ENCODE measurements around the gene DNAI2. TPM values are rescaled to one million over a fixed set of nuclear protein-coding genes. Genes with fewer than 3 reads are reported as not detected.

DNAI2 gene
- total RNA-seq, 2 experiments from 2014 or later = 0.45 to 0.47 TPM

- CTCF ChIA-PET = interaction anchor here (1.2 to 2.3 kb wide), 3 partner anchors 18 to 45 kb away, joined by 3 to 10 read pairs (median 5); partner anchors contain the start of gene GPR142
- ATAC-seq (no peak), DNase-seq (no peak)
- Mint-ChIP-seq H3K4me3 (no peak overlapping the region), H3K27me3 (no peaks in the 10 kb centered on the region), H3K9me3 (no peaks in the 10 kb centered on the region), H3K36me3 (ENCODE audit: low read depth) (no peaks in the 10 kb centered on the region), H3K4me1 (ENCODE audit: low read depth) (no peaks in the 10 kb centered on the region), H3K27ac (no peak overlapping the region)
- TF ChIP-seq CTCF (IDR thresholded peaks at IDR 0.05) = no peak
- intact Hi-C loops (cut with micrococcal nuclease) = no loop called here
- POLR2A ChIA-PET = interaction anchor here (1.0 kb wide), 1 partner anchor 21 kb away, joined by 4 read pairs; no protein-coding TSS in a partner anchor
These were observed 60.5 kb downstream of the DNAI2 start for GRCh38 chr17:74334393-74335039.

- DNase-seq = no peak
- no peak overlapping the region for H3K27ac Mint-ChIP-seq
- POLR2A ChIA-PET = no interaction called here
- H3K9me3 Mint-ChIP-seq = no peaks in the 10 kb centered on the region
- no peaks in the 10 kb centered on the region for H3K36me3 Mint-ChIP-seq (ENCODE audit: low read depth)
- H3K27me3 Mint-ChIP-seq = no peaks in the 10 kb centered on the region
- intact Hi-C loops (cut with micrococcal nuclease) = no loop called here
- H3K4me1 Mint-ChIP-seq (ENCODE audit: low read depth) = no peaks in the 10 kb centered on the region
- H3K4me3 Mint-ChIP-seq = no peak overlapping the region
- TF ChIP-seq CTCF (IDR thresholded peaks at IDR 0.05) = no peak
- CTCF ChIA-PET = interaction anchor here (2.3 kb wide), 1 partner anchor 32 kb away, joined by 10 read pairs; the partner anchor contains the start of gene GPR142
- ATAC-seq = no peak
These were observed 61.6 kb downstream of the DNAI2 start for GRCh38 chr17:74335529-74336062.

- no peaks in the 10 kb centered on the region for H3K27me3 Mint-ChIP-seq
- no peak for DNase-seq
- no peak overlapping the region for H3K4me3 Mint-ChIP-seq
- intact Hi-C loops (cut with micrococcal nuclease) = no loop called here
- H3K36me3 Mint-ChIP-seq (ENCODE audit: low read depth) = no peaks in the 10 kb centered on the region
- H3K27ac Mint-ChIP-seq = no peak overlapping the region
- ChIA-PET POLR2A (no interaction called here), CTCF (no interaction called here)
- H3K9me3 Mint-ChIP-seq = no peaks in the 10 kb centered on the region
- no peaks in the 10 kb centered on the region for H3K4me1 Mint-ChIP-seq (ENCODE audit: low read depth)
- TF ChIP-seq CTCF (IDR thresholded peaks at IDR 0.05) = no peak
- ATAC-seq = no peak
These were observed 62.3 kb downstream of the DNAI2 start for GRCh38 chr17:74336307-74336706.

- TF ChIP-seq CTCF (IDR thresholded peaks at IDR 0.05) = no peak
- Mint-ChIP-seq H3K4me1 (ENCODE audit: low read depth) (no peaks in the 10 kb centered on the region), H3K4me3 (no peak overlapping the region), H3K9me3 (no peaks in the 10 kb centered on the region), H3K27ac (no peak overlapping the region), H3K36me3 (ENCODE audit: low read depth) (no peaks in the 10 kb centered on the region), H3K27me3 (no peaks in the 10 kb centered on the region)
- POLR2A ChIA-PET = interaction anchor here (0.6 kb wide), 1 partner anchor 106 kb away, joined by 3 read pairs; no protein-coding TSS in a partner anchor
- CTCF ChIA-PET = interaction anchor here (1.4 to 2.0 kb wide), 2 partner anchors 37 to 41 kb away, joined by 3 to 4 read pairs; no protein-coding TSS in a partner anchor
- DNase-seq = no peak
- no peak for ATAC-seq
- intact Hi-C loops (cut with micrococcal nuclease) = no loop called here
These were observed 63.9 kb downstream of the DNAI2 start for GRCh38 chr17:74337834-74338500.
